Suprapubic skin (tissue), 4 donors: Measurements from ENCODE around the gene CUBN. TPM values are rescaled to one million over a fixed set of nuclear protein-coding genes. Genes with fewer than 3 reads are reported as not detected.

ENCODE experiments used
- DNase-seq, 2 donors: peaks; one replicate each; pipeline ENCODE4 v3.0.0-alpha.2; 2019; ENCODE audit warnings: low spot score in 2 of 2
- H3K27ac ChIP-seq: fragments of 200-600 bp; sonication (generic); one replicate; pipeline ENCODE4 v1.5.1; 2019
- H3K27me3 ChIP-seq: fragments of 200-600 bp; sonication (generic); one replicate; pipeline ENCODE4 v1.5.1; 2019
- H3K36me3 ChIP-seq: fragments of 200-600 bp; sonication (generic); one replicate; pipeline ENCODE4 v1.5.1; 2019
- H3K4me1 ChIP-seq: fragments of 200-600 bp; sonication (generic); one replicate; pipeline ENCODE4 v1.5.1; 2019
- H3K4me3 ChIP-seq: fragments of 200-600 bp; sonication (generic); one replicate; pipeline ENCODE4 v1.5.1; 2019; ENCODE audit warnings: mild to moderate bottlenecking
- H3K9me3 ChIP-seq: fragments of 200-600 bp; sonication (generic); one replicate; pipeline ENCODE4 v1.5.1; 2019
- CTCF ChIP-seq, 2 donors: fragments of 200-600 bp in 1 of 2; fragments of 450-650 bp in 1 of 2; sonication (generic) in 1 of 2; IDR thresholded peaks; one replicate each; pipeline ENCODE4 v1.5.1; 2016 to 2019; ENCODE audit warnings: antibody characterized with exemption in 2 of 2, mild to moderate bottlenecking in 1 of 2, moderate library complexity in 1 of 2
- EP300 ChIP-seq: sonication (generic); formaldehyde crosslinking; IDR thresholded peaks from one replicate; pipeline ENCODE4 v1.6.1; 2017; ENCODE audit warnings: antibody characterized with exemption
- POLR2A ChIP-seq, 2 donors: fragments of 450-650 bp; IDR thresholded peaks; one replicate each; pipeline ENCODE4 v1.6.1; 2017; ENCODE audit warnings: antibody characterized with exemption in 2 of 2, mild to moderate bottlenecking in 2 of 2, moderate library complexity in 2 of 2
- POLR2AphosphoS5 ChIP-seq, 3 donors: sonication (generic); formaldehyde crosslinking; IDR thresholded peaks; one replicate each; pipeline ENCODE4 v1.6.1; 2017; ENCODE audit warnings: antibody characterized with exemption in 3 of 3
- WGBS: methylation state at CpG from one replicate; pipeline ENCODE4 v1.1.5; 2018; 5-methylcytosine and 5-hydroxymethylcytosine counted together
- total RNA-seq, 4 donors: library from RNA; depleted of rRNA; stranded (reverse); fragments of >200 nt; gene quantifications; one replicate each; pipeline ENCODE4 v1.1.0, GENCODE V29; 2016

Gene CUBN
- total RNA-seq, 4 donors from 2014 or later, result 1.1 to 8.4 (median 1.2) TPM

GRCh38 chr10:16856092-16856491 is 273.5 kb downstream of the CUBN start:
- H3K27me3 ChIP-seq, result no peaks in the 10 kb centered on the region
- H3K4me3 ChIP-seq, result no peak overlapping the region
- DNase-seq, result no peak
- TF ChIP-seq POLR2AphosphoS5 (IDR thresholded peaks at IDR 0.05) (no peak), CTCF (IDR thresholded peaks at IDR 0.05) (no peak), POLR2A (IDR thresholded peaks at IDR 0.05) (no peak), EP300 (no peak)
- H3K9me3 ChIP-seq, result no peaks in the 10 kb centered on the region
- H3K27ac ChIP-seq, result no peak overlapping the region
- H3K4me1 ChIP-seq, result no peaks in the 10 kb centered on the region
- WGBS, result 75% methylated on average over 5 of the region's 5 CpGs
- H3K36me3 ChIP-seq, result no peaks in the 10 kb centered on the region

GRCh38 chr10:16854623-16855022 is 275.0 kb downstream of the CUBN start:
- no peaks in the 10 kb centered on the region for H3K36me3 ChIP-seq
- no peak overlapping the region for H3K27ac ChIP-seq
- no peaks in the 10 kb centered on the region for H3K27me3 ChIP-seq
- no peak for DNase-seq
- no peak for TF ChIP-seq POLR2A (IDR thresholded peaks at IDR 0.05)
- TF ChIP-seq EP300, result no peak
- no peak for TF ChIP-seq POLR2AphosphoS5 (IDR thresholded peaks at IDR 0.05)
- no peak for TF ChIP-seq CTCF (IDR thresholded peaks at IDR 0.05)
- no peaks in the 10 kb centered on the region for H3K4me1 ChIP-seq
- H3K9me3 ChIP-seq, result no peaks in the 10 kb centered on the region
- no peak overlapping the region for H3K4me3 ChIP-seq

GRCh38 chr10:16853809-16854208 is 275.8 kb downstream of the CUBN start:
- Histone ChIP-seq H3K4me1 (peaks cover 4% of the 10 kb centered on the region), H3K27me3 (no peaks in the 10 kb centered on the region), H3K27ac (no peak overlapping the region), H3K36me3 (no peaks in the 10 kb centered on the region), H3K9me3 (no peaks in the 10 kb centered on the region), H3K4me3 (no peak overlapping the region)
- WGBS, result 94% methylated on average over 4 of the region's 4 CpGs
- DNase-seq, result no peak
- TF ChIP-seq POLR2A (IDR thresholded peaks at IDR 0.05), result no peak
- no peak for TF ChIP-seq POLR2AphosphoS5 (IDR thresholded peaks at IDR 0.05)
- TF ChIP-seq EP300, result no peak
- no peak for TF ChIP-seq CTCF (IDR thresholded peaks at IDR 0.05)

- peaks cover 8% of the 10 kb centered on the region for H3K4me1 ChIP-seq
- H3K9me3 ChIP-seq, result no peaks in the 10 kb centered on the region
- TF ChIP-seq POLR2A (IDR thresholded peaks at IDR 0.05) (no peak), POLR2AphosphoS5 (IDR thresholded peaks at IDR 0.05) (no peak), CTCF (IDR thresholded peaks at IDR 0.05) (no peak), EP300 (no peak)
- 78% methylated on average over 4 of the region's 4 CpGs for WGBS
- H3K4me3 ChIP-seq, result no peak overlapping the region
- no peaks in the 10 kb centered on the region for H3K36me3 ChIP-seq
- H3K27me3 ChIP-seq, result no peaks in the 10 kb centered on the region
- no peak overlapping the region for H3K27ac ChIP-seq
- no peak for DNase-seq
Measured at GRCh38 chr10:16853201-16853600, 276.4 kb downstream of the CUBN start.

GRCh38 chr10:16852624-16853023 is 277.0 kb downstream of the CUBN start:
- Histone ChIP-seq H3K9me3 (no peaks in the 10 kb centered on the region), H3K4me1 (peaks cover 9% of the 10 kb centered on the region), H3K27me3 (no peaks in the 10 kb centered on the region), H3K36me3 (no peaks in the 10 kb centered on the region), H3K27ac (no peak overlapping the region), H3K4me3 (no peak overlapping the region)
- WGBS, result 69% methylated on average over 2 of the region's 2 CpGs
- DNase-seq, result no peak
- TF ChIP-seq CTCF (IDR thresholded peaks at IDR 0.05), result no peak
- TF ChIP-seq POLR2A (IDR thresholded peaks at IDR 0.05), result no peak
- no peak for TF ChIP-seq EP300
- no peak for TF ChIP-seq POLR2AphosphoS5 (IDR thresholded peaks at IDR 0.05)
